Activated T-helper 1 cell treated with Interleukin-2 at 50 U/mL for 16 hours (primary cell): ENCODE measurements around the gene BICDL1.

ENCODE experiments used
- DNase-seq: peaks from one replicate; pipeline ENCODE4 v3.0.0-alpha.2; 2020; ENCODE audit warnings: low read depth

BICDL1 gene

DNA sequence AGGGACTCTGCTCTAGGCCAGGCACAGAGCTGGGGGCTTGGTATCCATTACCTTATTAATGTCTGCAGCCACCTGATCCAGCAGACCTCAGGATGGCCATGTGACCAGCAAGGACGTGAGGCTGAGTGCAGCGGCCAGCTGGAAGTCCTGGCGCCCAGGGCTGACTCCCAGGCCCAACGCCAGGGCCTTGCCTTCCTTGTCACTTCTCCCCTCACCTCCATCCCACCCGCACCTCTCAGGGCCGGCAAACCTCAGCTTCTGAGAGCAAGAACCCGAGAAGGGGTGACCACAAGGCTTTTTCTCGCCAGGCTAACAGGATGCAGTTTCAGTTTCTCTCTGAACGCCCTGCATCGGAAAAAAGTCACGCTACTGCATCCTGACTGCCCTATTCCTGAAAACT lies 112.1 kb downstream of the BICDL1 start:
- no peak for DNase-seq

DNA sequence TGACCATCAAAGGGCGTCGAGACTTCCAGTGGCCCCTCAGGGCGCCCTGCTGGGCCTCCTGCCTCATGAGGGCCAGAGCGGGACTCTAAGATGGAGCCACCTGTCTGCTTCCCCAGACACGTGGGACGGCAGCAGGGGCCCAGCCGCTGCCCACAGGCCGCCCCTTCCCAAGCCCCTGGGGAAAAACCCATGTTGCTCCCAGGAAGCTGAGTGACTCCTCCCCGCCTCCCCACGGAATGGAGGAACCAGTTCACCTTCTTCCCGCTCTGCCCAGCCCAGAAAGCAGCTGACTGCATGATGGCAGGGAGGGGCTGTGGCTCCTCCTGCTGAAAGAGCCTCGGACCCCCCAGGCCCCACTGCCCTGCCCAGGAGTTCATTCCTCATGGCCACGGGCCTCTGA lies 112.6 kb downstream of the BICDL1 start:
- DNase-seq = no peak

DNA sequence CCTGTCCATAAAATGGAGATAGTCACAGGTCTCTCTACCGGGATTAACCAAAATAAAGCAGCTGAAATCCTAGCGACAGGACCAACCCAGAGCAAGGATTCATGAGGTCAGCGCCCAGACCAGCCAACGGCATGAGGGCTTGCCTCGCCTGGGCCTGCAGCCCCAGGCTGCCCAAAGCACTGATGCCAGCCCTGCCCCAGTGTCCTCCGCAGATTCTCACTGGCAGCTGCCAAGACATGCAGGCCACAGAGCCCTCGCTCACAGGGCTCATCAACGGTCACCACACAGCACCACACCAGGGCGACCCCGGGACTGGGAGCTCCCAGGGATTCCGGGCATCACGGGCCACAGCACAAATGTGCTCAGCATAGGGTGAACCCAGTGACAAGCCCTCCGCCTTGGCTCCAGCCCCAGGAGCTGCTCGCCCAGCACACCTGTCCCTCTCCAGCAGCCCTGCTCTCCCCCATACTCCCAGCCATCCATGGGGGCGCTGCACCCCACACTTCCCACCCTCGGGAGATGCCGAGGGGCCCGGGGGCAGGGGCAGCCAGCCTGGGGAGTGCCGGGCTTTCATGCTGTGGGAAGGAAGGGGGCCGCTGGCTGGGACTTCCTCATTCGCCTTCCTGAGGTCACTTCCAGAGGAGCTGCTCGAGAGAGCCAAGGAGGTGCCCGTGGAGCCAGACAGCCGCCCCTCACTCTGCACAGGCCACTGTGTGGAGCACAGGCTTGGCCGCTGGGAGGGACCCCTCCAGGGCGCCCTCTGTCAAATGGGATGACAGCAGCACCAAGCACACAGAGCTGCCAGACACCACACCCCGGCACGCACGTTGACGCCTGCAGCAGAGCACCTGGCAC lies 113.4 kb downstream of the BICDL1 start:
- DNase-seq = no peak

DNA sequence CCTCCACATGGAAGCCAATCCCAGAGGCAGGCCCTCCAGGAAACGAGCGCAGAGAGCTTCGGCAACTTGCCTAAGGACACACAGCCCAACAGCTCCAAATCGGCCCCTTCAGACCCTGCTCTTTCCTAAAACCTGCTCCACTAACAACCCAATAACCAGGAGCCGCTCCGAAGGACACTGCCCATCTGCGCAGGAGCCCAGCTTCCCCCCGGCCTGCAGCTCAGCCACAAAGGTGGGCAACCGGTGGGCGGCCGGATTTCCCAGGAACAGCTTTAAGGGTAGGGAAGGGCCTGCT lies 114.0 kb downstream of the BICDL1 start:
- DNase-seq = no peak

DNA sequence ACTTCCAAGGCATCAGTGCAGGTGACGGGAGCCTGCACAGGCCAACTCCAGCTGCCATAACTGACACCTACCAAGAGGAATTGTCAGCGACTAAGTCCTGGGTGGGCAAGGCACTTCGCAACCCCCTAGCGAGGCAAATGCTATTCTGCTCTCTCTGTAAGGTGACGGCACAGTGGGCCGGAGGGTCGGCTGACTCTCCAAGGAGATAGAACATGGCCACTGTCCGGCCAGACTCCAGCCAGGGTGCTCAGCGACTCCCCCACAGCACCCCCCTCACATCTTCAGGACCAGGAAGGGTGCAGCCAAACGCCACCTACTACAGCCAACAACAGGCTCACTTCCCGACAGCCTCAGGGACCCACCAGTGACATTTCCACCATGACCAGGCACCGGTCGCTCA lies 114.3 kb downstream of the BICDL1 start:
- DNase-seq = no peak

DNA sequence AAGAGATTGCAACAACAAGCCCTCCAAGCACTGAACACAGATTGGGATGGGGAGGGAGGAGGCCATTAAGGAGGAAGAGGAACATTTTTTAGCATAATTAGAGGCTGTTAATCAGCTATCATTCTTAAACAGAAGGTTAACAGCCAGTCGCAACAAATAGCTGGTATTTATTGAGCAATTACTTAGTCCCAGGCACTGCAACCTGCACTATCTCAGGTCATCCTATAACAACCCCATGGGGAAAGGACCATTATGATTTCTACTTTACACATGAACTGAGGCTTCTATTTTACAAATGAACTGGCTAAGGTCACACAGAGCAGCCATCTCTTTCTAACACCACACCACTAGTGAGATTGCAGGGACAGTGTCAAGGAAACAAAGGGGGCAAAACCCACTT lies 117.1 kb downstream of the BICDL1 start:
- no peak for DNase-seq

DNA sequence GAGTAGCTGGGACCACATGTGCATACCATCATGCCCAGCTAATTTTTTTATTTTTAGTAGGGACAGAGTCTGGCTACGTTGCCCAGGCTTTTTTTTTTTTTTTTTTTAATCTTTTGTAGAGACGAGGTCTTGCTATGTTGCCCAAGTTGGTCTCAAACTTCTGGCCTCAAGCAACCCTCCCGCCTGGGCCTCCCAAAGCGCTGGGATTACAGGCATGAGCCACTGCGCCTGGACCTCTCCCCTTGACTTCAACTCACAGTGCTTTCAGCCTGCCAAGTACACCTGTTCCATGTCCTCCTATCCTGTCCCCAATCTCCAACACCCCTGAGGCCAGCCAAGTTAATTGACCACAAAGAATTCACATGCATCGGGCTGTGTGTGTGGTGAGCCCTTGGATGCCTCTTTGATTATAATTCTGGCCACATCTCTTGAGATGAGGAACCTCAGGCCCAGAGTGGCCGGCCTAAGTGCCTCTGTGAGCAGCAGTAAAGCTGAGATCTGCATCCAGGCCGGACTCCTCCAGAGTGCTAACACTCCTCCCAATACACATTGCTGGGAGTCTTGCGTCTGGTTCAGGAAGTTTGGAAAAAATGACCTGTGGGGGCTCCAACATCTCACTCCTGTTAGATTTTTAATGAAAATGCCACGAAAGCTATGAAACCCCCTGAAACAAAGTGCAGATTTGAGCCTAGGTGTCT lies 120.7 kb downstream of the BICDL1 start:
- no peak for DNase-seq

DNA sequence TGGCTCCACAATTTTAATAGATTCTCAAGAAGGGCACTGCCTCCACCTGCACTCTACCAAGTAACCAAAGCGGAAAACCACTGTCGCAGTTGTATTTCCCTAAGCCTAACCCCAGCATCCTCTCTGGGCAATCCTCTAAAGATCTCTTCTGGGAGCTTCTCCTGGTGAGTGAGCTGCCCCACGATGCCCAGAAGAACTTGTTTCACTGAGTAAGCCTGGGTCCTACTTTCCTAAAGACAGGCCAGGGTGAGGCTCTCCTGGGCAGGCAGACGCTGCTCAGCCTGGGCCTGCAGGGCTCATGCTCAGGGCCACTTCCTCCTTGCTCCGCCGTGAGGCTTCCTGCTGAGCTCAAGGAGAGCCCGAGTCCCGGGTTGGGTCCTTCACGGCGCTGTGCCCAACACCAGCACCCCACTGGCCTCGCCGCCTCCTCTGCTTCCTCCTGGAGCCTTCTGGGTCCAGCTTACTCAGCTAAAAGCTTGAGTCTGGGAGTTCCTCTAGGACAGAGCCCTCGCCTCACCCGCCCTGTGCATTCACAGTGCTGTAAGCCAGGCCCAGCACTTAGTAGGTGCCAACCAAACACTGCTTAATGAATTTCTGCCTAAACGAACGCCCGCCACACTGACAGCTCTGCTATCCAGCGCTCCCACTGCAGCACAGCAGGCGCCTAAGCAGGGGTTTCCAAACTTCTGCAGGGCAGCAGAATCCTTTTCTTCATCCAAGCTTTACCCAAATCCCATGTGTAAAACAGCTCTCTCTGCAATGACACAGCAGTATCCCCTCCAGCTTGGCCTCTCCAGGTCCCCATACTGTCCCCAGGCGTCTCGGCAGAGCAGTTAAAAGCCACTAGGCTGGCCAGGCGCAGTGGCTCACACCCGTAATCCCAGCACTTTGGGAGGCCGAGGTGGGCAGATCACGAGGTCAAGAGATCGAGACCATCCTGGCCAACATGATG lies 121.8 kb downstream of the BICDL1 start:
- peak; percentile 15 for DNase-seq

DNA sequence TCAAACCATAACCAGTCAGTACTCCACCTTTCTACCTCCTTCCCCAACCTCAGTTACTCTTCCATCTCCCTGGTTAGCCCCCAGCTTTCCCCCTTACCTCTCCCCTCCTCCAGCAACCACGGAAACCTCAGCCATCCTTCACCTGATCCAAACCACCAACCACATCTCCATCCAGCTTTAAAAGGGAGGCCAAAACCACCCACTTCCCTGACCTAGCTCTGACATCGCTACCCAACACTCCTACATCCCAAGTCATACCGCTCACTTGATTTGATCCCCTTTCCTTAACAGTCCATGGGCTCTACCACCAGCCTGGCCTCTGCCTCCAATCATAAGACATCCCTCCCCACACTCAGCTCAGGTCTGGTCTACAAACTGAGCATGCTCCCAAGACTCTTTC lies 126.0 kb downstream of the BICDL1 start:
- DNase-seq = no peak

DNA sequence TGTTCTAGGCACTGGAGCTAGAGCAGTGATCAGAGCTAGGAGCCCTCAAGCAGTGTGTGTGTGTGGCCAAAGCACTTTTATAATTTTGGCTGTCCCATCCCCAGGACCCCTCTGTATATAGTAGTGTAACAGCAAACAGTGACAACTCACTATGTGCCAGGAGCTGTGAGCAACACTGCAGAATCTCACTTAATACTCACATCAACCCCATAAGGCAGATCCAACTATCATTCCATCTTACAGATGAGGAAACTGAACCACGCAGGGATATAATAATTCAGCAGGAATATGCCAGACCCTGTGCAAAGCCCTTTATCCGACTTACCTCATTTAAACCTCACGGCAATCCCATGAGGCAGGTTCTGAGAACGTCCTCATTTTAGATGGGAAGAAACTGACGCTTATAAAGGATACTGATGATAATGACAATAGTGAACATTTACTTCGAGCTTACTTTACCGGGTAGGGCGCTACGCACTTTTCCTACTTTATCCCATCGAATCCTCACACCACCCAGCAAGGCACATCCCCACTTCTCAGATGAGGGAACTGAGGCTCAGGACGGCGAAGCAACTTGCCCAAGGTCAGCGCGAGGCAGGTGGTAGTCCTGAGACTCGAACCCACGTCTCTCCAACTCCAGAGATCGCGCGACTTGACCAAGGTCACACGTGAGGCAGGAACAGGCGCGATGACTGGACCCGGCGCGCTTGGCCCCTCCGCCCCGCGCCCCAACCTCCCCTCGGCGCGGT lies 126.8 kb downstream of the BICDL1 start:
- no peak for DNase-seq

DNA sequence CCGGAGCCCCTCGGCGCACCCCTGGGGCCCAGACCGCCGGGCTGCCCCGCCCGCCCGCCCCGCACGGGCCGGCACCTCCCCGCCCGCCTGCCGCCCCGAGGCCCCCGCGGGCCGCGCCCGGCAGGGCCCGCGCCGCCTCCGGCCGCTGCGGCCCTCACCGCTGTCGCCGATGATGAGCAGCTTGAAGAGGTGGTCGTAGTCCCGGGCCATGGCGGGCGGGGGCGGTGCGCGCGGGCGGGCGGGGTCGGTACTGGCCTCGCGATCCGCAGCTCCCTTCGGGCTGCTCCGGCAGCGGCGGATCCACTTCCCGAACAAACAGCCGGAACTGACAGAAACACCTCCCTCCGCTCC lies 127.4 kb downstream of the BICDL1 start, which contains the start of gene RAB35:
TSS of gene RAB35 (minus strand) at position 313 of the 351 bp plus-strand sequence. CDS start at position 210, 103 bp downstream.
- no peak for DNase-seq

DNA sequence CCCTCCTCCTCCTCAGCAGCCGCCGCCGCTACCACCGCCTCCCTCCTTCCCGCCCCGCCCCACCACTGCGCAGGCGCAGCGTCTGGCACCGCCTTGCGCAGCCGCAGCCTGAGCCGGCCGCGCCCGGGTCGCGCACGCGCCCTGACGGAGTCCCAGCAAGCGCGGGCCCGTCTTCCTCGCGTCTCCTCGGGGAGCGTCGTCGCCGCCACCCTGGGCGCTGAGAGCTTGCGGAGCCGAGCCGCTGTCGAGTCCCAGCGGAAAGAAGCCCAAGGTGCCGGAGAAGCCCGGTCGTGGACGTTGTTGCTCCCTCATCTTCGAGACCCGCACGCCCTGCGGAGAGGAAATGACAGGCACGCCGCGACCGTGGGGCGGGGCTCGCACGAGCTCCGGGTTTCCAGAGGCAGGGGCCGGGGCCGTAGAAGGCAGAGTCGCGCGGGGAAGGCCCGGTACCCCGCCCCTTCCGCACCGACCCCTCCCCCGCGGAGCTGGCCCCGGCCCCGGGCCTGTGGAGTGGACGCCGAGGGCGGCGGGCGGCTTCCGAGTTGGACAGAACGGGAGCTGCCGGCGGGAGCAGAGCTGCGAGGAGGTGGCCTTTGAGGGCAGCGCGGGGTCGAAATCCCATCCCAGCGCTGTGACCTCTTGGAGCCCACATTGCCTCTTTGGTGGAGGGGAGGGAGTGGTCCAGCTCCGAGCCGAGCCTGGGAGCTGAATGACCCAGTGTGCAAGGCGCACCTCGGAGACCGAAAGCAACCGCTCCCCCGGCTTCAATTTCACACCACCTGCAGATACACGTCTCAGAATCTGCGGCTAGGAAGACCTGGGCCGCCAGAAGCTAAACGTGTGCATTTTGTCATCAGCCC lies 128.0 kb downstream of the BICDL1 start:
- peak; percentile 96 for DNase-seq

DNA sequence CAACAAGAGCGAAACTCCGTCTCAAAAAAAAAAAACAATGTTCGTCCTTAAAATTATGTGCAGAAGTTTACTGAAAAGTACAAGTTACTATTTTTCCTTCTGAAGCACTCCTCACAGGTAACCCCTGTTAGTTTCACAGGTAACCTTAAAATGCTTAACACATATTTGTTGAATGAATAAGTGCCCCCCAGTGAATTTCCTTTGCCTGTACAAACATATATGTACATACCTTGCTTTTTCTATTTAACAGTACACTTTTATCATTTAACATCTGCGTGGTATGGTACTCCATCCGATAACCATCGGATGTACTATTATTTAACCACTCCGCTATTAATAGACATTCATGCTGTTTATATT lies 128.9 kb downstream of the BICDL1 start:
- DNase-seq = no peak

DNA sequence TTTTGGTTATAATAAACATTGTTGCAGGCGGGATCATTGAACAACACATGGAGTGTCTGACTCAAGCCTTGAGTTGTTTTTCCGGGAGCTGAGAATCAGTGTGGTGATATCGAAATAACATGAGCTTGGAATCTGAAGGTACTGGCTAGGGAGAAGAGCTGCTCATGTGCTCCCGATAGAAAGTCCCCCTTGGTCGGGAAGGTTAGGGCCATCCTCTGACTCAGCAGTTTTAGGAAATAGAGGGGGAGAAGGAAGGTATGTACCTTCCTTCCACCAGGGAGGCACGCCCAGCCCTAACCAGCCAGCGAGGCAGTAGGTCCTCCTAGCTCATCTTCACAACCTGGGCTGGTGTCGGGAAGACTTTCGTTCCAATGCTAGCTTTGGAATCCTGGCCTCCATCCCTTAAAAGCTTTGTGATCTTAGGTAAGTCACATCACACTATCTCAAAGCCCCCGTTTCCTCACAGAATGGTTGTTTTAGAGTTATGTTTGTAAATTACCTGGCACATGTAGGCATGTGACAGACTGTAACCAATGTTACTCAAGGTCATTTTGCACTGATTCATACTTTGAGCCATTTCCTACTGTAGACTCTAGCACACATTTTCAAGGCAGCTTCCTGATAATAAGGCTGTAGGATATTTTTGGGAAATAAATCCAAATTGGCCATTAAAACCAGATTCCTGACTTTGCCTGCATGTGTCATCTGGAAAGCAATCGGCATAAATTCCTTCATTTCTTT lies 129.5 kb downstream of the BICDL1 start:
- no peak for DNase-seq

DNA sequence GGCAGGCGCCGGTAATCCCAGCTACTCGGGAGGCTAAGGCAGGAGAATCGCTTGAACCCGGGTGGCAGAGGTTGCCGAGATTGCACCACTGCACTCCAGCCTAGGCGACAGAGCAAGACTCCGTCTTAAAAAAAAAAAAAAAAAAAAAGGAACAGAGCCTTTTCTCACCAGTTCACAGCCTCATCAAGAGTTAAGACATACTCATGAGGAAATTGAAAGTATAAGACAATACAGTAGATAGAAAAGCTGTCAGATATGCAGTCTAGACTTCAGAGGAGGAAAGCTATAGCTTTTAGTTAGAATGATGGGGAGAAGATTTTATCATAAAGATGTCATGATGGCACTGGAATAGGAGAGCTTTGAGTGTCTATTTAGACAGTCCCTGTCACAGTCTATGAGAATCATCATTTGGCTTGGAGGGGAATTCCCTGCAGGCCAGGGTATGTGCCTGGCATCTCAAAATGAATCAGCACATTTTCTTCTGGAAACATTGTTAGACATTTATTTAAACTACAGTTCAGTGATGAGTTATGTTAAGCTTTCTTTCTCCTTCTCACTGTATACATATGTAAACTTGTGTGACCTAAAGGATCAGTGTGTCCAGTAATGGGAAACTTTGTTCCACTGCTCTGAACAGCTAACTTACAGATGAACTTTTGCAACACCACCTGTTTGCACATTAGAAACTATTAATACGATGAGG lies 130.4 kb downstream of the BICDL1 start:
- no peak for DNase-seq

DNA sequence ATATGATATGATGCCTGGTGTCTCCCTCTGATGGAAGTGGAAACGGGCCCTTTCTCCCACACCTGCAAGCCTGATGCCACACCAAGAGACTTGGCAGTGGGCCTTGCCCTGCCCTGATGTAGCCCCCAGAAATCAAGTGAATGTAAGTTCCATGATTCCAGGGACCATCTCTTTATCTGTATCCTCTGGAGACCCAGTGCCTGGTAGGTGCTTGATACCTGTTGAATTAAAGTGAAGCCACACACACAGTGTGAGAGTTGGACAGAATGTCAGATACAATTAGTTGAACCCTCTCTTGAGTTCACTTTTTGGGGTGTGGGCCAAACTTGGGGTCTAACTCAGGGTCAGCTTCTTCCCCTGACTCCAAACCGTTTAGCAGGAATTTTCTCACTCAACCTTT lies 132.3 kb downstream of the BICDL1 start:
- DNase-seq = no peak

DNA sequence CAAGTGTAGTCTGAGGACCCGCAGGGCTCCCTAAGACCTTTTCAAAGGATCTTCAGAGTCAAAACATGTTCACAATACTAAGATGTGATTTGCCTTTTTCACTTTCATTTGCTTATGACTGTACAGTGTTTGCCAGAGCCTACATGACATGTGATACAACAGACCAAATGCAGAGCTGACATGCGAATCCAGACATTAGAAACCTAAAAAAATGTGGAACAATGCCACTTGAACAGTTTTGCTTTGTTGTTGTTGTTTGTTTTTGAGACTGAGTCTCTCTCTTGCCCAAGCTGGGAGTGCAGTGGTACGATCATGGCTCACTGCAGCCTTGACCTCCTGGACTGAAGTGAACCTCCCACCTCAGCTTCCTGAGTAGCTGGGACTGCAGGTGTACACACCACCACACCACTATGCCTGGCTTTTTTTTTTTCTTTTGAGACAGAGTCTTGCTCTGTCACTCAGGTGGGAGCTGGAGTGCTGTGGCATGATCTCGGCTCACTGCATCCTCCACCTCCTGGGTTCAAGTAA lies 132.8 kb downstream of the BICDL1 start:
- DNase-seq = no peak

DNA sequence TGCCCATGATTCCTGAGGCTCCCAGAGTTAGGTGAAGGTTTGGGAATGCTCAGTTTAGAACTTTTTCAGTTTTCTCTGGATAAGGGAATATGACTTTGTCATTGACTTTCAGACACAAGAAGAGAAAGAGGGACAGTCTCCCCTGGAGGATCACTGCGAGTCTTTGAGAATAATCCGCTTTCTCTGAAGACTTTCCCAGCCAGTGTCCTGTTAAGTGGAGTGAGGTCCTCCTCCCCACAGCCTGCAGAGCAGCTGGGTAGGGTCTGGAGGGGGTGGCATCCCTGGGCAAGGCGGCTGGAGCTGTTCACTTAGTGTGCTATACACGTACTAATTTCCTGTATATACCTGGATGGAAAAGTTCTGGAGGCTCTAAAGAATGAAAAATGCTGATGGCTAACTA lies 136.0 kb downstream of the BICDL1 start:
- DNase-seq = no peak
